GM19240 (cell line): ENCODE data around the gene FMO2.
"Not testable (repeated sequence)": the region's sequence is repeated elsewhere in the genome, so short reads cannot be mapped to it uniquely, and the experiment has no call there.

Source experiments
- DNase-seq: peaks from one replicate; pipeline ENCODE4 v3.0.0; 2011; ENCODE audit warnings: low spot score; ENCODE audit not compliant: insufficient read length

Gene FMO2

DNA sequence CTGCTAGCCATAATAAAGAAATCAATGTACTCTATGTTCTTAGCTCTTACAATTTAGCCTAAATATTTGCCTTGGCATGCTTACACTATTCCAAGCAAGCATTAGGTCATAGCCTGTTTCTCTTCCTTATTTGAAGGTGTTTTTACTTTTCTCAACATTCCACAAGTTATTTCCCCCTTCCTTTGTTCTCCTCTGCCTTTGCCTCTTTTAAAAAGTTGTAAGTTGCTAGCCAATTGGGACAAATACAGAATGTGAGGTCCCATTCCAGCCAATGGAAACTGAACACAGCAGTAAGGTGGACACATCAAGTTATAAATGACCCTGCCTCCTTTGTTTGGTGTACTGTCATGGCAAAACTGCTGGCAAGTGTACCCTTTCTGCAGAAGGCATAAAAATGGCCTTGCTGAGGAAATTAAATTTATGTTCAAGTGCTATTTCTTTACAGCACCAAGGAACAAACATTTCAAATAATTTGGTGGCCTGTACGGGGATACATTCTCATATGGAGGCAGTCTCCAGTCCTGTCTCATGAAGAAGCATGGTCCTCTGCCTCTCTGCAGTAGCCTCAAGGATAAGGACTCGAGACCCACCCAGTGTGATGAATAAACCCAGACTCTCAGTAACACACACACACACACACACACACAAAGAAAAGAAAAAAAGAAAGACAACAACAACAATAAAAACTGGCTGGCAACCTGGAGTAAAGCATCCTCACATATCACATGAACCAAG lies 34.4 kb downstream of the FMO2 start:
- no peak for DNase-seq

DNA sequence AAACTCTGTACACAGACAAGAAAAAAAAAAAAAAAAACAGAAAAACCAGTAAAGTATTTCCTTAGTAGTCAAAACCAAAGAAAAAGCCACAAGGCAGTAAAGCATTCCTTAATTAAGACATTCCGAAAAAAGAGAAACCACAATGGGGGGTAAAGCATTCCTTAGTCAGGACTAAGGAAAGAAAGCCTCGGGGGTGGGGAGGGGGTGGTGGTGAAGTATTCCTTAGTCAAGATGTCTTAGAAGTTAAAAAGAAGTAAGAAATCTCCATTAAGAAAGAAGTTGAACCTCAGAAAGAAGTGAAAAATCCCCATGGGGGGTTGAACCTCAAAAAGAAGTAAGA lies 35.0 kb downstream of the FMO2 start:
- no peak for DNase-seq

DNA sequence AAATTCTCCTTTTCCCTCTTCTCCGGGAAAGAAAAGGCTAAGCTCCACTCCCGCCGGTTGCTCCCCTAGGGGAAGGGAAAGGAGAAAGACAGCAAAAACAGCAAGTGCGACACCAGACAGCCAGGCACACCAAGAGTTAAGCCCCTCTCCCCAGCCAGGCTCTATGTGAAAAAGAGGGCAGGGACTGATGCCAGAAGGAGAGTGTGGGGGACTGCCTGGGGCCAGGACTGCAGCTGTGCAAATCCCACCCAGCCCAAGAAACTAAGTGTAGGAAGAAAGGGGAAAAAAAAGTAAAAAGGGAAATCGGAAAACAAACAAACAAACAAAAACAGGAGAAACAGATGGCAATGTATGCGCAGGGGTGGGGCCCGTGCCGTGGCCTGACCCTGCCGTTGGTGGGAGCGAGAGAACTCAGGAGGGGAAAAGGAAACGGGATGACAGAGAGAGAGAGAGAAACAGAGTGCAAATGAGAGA lies 35.5 kb downstream of the FMO2 start:
- no peak for DNase-seq

DNA sequence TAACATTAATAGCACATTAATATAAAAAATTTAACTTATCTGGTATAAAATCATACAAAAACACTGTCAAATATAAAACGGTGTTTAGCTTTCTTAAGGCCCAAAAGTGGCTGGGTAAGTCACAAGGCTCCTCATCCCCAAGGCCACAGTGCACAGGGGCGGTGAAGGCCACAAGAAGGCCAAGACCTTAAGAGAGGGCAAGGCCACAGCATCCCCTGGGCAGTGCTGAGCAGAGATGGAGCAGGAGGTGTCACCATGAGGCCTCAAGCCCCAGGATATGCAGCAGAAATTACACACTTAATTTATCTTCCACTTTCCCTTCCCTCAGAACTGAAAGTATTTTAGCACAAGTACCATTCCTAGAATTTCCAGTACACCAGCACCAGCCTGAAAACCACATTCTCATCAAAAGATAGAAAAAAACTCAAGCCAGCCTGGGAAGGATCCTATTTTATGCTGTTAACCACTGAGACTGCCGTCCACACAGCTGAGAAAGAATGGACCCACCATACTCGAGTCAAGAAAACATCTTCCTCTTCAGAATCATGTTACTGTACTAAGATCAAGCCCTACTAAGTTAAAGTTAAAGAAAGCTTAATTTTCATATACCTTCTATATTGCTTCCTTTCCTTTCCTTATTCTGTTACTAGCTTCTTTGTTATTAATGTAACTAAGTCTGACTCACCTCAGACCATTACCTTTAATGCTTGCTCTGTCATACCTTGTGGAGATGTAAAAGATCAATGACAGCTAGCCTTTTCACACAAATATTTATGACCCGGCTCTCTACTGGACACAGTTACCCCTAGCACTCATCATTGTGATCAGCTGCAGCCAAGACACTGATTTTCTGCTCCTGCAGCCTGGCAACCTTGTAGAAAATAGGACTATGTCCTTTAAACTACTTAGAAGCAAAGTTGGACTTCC lies 36.8 kb downstream of the FMO2 start:
- DNase-seq: no peak

DNA sequence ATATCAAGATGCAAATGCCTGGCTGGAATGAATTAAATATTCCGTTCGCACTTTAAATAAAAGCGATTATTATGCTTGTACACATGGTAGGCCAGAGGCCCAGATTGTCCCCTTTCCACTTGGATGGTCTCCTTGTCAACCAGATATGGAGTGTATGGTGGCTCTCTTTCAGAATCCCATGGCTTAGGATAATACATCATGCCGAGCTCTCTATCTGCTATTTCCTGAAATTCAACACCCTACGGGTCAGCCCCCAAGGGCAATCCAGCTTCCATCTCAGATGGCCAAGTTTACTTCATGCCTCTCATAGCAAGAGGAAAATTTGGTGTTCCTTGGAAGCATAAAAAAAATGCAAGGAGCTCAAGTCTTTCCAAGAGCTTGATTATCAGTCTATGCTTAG lies 37.8 kb downstream of the FMO2 start:
- no peak for DNase-seq

DNA sequence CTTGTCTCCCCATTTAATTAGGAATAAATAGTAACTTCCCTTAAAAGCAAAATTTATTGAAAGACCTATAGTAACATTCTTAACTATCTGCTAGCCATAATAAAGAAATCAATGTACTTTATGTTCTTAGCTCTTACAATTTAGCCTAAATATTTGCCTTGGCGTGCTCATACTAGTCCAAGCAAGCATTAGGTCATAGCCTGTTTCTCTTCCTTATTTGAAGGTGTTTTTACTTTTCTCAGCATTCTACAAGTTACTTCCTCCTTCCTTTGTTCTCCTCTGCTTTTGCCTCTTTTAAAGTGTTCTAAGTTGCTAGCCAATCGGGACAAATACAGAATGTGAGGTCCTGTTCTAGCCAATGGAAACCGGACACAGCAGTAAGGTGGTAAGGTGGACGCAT lies 39.2 kb downstream of the FMO2 start:
- DNase-seq: not testable (repeated sequence)

DNA sequence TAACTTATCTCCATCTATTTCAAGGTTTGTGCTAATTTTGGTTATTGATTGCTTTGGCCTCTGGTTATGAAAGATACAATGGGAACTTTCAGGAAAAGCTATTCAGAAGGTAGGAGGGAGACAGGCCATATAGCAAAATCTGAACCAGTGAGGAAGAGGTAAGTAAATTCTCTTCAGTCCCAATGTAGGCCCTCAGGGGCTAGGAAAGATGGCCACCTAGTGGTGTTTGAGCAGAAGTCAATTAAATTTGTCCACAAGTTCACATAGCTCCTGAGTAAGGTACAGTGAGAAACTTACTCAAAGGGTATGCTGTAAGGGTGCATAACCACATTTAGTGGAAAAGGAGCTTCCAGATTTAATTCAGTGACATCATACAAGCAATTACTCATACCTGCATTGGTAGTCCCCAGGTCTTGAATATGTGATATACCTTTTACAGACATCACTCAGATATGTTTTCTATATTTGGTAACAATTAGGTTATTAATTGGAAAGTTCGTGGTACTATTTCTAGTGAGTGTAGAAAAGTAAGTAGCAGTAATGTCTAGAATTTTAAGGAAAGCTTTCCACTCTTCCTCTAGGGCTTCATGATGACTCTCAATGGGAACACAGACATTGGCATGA lies 41.8 kb downstream of the FMO2 start:
- peak; percentile 45 for DNase-seq

DNA sequence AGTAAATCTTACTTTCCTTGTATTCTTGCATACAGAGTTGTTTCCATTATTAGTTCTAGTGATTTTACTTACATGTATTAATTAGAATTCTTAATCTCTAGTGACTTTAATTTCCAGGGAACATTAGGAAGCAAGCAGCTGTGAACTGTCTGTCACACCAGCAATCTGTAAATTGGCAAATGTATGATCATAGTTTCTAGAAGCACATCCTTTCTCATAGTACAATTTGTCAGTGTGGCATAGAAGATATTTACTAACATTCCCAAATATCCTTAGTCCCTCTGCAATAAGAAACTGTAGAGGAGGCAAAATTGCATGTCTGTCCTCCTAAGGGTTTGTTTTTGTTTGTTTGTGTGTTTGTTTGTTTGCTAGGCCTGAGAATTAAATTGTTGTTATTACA lies 46.2 kb downstream of the FMO2 start:
- DNase-seq: no peak

DNA sequence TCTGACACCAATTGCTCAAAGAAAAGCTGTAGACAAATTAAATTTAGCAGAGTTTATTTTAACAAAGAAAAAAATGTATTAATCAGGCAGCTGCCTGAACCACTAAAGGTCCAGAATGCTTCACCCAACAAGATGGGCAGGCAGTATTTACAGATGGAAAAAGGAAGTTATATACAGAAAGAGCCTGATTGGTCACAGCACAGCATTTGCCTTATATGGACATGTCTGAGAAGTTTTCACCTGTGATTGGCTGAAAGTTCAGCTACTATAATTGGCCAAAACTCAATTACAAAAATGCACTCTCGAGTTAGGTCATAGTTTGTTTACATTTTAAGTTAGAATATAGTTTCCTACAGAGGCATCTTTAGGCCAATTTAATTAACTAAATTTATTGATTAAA lies 48.1 kb downstream of the FMO2 start:
- DNase-seq: no peak

DNA sequence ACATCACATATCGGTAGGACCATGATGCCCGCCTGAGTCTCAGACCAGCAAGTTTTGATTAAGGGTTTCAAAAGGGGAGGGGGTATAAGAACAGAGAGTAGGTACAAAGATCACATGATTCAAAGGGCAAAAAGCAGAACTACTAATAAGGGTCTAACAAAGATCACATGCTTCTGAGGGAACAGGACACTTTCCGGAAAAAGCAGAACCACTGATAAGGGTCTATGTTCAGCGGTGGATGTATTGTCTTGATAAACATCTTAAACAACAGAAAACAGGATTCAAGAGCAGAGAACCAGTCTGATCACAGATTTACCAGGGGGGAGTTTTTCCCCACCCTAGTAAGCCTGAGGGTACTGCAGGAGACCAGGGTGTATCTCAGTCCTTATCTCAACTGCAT lies 51.1 kb downstream of the FMO2 start:
- not testable (repeated sequence) for DNase-seq

DNA sequence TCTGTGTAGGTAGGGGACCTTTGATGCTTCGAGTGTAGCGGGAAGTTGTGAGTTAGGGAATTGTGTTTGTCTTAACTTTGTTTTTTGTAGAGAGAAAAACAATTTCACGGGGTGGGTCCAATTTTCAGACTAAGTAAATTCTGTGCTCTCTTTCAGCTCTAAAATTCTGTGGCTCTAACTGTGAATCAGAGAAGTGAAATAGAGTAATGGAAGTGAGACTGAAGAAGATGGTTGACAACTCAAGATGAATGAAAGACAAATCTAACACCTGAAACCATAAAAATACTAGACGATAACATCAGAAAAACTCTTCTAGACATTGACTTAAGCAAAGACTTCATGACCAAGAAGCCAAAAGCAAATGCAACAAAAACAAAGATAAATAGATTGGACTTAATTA lies 58.8 kb downstream of the FMO2 start:
- DNase-seq: no peak

DNA sequence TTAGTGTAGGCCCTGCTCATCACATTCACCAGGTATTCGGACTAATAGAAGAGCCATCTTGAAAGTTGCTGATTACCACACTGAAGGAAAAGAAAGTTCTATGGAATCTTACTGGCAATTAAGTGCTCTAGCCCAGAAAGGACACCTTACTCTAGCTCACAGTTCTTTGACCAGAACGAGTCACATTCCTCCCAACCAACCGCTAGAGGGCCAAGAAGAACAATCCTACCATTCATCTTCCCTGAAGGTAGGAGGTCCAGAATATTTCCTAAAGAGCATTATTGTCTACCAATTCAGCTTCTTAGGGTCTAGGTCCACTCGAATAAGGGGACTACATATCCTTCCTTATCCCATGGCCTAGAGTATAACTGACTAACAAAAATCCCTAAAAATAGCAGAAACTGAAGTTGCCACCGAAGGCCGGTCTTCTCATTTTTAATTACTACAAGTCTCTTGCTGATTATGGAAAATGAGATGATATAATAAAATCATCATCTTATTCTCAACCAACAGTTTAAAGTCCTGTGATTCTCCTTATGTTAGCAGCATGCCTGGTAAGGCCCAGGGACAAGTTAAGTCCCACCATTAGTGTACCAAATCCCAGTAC lies 60.5 kb downstream of the FMO2 start:
- peak; percentile 41 for DNase-seq

DNA sequence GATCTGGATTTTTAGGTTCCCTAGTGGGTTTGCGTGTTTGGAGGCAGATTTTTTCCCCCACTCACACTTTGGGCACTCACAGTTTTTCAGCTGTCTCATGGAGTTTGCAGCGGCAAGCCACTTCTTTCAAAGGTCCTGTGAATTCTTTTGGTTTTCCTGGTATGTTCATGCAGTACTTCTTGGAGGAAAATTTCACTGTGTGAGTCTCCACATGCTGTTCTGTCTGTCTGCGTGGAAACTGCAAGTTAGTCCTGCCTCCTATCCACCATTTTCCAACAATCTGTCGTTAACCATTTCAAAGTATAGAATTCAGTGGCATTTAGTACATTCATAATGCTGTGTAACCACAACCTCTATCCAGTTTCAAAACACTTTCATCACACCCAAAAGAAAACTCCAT lies 62.4 kb downstream of the FMO2 start:
- no peak for DNase-seq

DNA sequence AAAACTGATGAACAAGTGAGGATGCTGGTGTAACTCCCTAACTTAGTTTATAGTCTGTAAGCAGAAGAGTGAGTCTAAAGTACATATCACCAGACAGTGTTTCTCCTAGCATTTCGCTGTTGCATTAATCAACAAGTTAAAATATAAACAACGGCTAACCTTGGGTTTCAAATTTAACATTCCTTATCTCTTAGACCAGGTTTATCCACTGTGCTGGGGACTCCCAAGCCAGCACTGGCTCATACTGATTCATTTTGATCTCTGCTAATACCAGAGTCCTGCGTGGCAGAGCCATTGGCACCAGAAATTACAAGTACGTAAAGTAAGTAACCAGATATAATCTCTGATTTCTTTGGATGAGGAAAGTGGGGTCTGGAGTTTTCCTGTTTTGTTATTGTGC lies 63.2 kb downstream of the FMO2 start, which contains the start of gene FMO1:
TSS of gene FMO1 (plus strand) at position 193 of the 400 bp plus-strand sequence. CDS start 9,594 bp downstream, outside the sequence.
- no peak for DNase-seq

DNA sequence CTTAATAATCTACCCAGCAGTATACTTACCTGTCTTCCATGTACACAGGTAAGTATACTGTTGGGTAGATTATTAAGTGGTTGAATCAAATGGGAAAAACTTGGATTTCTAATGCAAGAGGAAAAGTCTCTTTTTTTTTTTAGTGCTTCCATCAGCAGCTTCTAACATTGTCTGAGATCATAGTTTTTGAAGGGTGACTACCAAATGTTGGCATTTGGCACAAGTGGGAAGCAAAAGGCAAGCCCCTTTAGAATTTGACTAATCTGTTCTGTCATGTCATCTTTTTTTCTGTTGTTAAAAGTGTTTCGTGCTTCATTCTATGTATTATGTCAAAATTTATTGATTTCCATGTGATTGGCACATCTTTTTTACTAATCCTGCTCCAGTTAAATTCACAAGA lies 63.7 kb downstream of the FMO2 start:
- DNase-seq: no peak

DNA sequence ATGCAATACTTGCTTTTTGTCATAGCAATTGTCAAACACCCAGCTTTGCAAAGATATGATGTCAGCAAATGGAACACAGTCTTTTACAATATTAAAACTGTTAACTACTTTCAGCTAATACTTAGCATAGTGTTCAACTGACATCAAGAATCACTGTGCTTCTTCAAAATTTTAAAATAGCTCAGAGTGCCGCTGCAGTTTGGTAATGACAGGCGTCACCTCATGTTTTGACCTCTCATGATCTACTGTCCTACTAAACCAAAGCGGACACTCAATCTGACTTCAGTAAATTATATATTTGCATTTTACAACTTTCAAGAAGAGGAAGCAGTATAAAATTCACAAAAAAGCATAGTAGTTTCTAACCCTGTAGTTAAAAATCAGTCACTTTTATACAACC lies 65.2 kb downstream of the FMO2 start:
- no peak for DNase-seq

DNA sequence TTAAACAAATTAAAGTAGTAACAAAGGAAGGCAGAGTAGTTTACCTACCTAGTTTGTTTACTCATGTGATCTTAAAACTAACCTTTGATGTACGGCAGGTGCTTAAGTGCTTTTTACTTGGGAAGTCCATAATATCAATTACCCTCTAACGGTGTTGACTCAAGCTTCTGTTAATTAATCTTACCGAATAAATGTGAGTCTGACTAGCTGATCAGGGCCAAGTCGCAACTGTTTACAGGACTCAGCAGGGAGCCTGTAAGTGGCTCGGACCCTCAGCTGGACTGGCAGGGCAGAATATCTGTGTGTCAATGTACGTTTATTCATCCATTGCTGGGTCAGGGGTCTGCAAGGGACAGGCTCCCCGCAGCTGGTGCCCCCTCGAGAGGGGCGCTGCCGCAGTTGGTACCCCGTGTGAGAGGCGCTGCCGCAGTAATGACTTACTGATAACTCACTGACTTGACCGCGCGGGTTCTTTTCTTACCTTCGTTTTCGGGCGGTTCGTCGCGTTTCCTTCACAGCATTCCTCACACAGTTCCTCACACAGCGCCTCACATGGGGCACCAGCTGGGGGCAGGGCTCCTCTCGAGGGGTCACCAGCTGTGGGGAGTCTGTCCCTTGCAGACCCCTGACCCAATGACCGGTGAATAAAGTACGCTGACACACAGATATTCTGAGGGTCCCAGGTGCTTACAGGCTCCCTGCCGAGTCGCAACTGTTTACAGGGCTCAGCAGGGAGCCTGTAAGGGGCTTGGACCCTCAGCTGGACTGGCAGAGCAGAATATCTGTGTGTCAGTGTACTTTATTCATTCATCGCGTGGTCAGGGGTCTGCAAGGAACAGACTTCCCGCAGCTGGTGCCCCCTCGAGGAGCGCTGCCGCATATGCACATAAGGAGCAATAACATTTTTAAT lies 66.2 kb downstream of the FMO2 start:
- DNase-seq: no peak

DNA sequence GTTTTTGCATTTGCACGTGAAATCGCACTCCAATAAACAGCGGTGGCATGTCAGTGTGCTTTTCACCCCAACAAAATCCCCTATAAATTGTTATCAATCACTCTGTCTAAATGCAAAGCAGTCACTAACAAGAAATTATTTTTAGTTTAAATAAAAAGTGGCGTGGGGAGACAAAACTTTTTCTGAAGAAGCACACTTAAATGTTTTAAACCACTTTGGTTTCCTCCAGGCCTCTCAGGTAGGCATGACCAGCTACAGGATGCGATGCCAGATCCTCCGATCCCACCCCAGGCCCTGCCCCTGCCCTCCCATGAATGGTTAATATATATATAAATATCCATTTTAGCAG lies 66.8 kb downstream of the FMO2 start:
- DNase-seq: no peak

DNA sequence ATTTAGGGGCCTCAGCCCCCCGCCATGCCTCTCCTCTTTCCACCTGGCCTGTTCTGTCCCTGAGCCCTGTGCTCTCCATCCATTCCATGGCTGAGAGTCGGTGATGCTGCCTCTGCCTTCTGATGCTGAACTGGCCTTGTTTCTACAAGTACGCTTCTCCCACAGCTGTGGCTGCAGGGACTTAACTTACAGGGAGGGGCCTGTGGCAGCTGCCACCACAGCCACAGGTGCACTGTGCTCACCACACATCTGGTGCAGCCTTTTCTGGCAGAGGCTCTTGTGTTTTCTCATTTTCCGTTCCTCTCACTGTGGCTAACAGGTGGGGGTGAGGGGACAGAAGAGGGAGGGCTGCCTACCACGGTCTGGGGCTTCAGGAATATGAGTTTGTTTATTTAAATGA lies 67.4 kb downstream of the FMO2 start:
- peak; percentile 21 for DNase-seq

DNA sequence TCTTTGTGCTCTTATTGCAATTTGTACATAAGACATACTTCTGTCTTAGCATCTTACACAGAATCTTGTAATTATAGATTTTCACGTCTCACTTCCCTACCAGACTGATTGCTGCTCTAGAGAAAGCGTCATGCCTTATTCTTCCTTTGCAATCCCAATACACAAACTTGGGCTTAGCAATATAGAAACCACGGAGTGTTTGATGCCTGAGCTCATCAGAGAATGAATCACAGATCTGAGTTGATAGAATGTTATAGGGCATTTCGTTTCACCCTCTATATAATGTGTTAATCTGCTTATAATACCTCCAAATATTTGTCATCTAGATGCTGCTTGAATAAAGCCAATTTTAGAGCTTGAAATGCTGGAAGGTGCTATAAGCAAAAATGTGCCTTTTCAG lies 69.8 kb downstream of the FMO2 start:
- DNase-seq: no peak
